Mesothelial cell of epicardium (in vitro differentiated cells): Measurements from ENCODE around the gene PARVA. TPM values are rescaled to one million over a fixed set of nuclear protein-coding genes. Genes with fewer than 3 reads are reported as not detected.
A peak's percentile ranks its signal among the peaks of the same experiment; 100 is the strongest.

Experiments used
- DNase-seq, 2 experiments: peaks; one replicate each; pipeline ENCODE4 v3.0.0; 2021; ENCODE audit warnings: low spot score in 2 of 2; ENCODE audit not compliant: unreplicated experiment in 2 of 2
- H3K27ac Mint-ChIP-seq: 2 replicates; pipeline ENCODE4 v1.8.0; 2021; ENCODE audit warnings: mixed read lengths
- H3K27me3 Mint-ChIP-seq: 2 replicates; pipeline ENCODE4 v1.8.0; 2021; ENCODE audit warnings: low read depth, mixed read lengths
- H3K36me3 Mint-ChIP-seq: 2 replicates; pipeline ENCODE4 v1.8.0; 2021; ENCODE audit warnings: mixed read lengths
- H3K4me1 Mint-ChIP-seq: 2 replicates; pipeline ENCODE4 v1.8.0; 2021; ENCODE audit warnings: mixed read lengths
- H3K4me3 Mint-ChIP-seq: 2 replicates; pipeline ENCODE4 v1.8.0; 2021; ENCODE audit warnings: mild to moderate bottlenecking, moderate library complexity, mixed read lengths
- H3K9me3 Mint-ChIP-seq: 2 replicates; pipeline ENCODE4 v1.8.0; 2021; ENCODE audit warnings: mixed read lengths
- total RNA-seq: library from RNA; stranded (reverse); gene quantifications from 3 replicates; pipeline ENCODE4 v1.2.1, GENCODE V29; 2021
- TF ChIP-seq, protein P1 (sequence below): fragments of 200-600 bp; sonication (generic); IDR thresholded peaks from one replicate; pipeline ENCODE4 v1.5.0; 2021; ENCODE audit warnings: antibody characterized with exemption; ENCODE audit not compliant: unreplicated experiment

Gene PARVA
- total RNA-seq, 1 donor from 2014 or later = 77.1 TPM

DNA sequence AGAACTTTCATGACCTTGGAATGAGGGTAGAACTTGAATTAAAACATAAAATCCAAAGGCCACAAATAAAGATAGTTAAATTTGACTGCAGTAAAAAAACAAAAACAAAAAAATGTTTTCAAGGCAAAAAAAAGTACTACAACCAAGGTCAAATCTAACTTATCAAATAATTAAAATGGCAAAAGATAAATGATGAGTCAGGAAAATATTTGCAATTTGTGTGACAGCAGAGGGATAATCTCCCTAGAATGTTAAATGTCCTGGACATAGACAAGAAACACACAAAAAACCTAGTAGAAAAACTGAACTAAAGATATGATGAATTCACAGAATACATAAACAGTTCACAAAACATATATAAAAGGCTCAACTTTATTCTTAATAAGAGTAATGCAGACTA, 186.6 kb downstream of the PARVA start:
- peaks cover 32% of the 10 kb centered on the region for H3K9me3 Mint-ChIP-seq
- H3K4me3 Mint-ChIP-seq = no peak overlapping the region
- H3K27me3 Mint-ChIP-seq = no peaks in the 10 kb centered on the region
- TF ChIP-seq, protein P1, sequence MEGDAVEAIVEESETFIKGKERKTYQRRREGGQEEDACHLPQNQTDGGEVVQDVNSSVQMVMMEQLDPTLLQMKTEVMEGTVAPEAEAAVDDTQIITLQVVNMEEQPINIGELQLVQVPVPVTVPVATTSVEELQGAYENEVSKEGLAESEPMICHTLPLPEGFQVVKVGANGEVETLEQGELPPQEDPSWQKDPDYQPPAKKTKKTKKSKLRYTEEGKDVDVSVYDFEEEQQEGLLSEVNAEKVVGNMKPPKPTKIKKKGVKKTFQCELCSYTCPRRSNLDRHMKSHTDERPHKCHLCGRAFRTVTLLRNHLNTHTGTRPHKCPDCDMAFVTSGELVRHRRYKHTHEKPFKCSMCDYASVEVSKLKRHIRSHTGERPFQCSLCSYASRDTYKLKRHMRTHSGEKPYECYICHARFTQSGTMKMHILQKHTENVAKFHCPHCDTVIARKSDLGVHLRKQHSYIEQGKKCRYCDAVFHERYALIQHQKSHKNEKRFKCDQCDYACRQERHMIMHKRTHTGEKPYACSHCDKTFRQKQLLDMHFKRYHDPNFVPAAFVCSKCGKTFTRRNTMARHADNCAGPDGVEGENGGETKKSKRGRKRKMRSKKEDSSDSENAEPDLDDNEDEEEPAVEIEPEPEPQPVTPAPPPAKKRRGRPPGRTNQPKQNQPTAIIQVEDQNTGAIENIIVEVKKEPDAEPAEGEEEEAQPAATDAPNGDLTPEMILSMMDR = no peak
- H3K27ac Mint-ChIP-seq = no peak overlapping the region
- H3K4me1 Mint-ChIP-seq = peaks cover 18% of the 10 kb centered on the region
- H3K36me3 Mint-ChIP-seq = peaks cover 8% of the 10 kb centered on the region
- DNase-seq = no peak

DNA sequence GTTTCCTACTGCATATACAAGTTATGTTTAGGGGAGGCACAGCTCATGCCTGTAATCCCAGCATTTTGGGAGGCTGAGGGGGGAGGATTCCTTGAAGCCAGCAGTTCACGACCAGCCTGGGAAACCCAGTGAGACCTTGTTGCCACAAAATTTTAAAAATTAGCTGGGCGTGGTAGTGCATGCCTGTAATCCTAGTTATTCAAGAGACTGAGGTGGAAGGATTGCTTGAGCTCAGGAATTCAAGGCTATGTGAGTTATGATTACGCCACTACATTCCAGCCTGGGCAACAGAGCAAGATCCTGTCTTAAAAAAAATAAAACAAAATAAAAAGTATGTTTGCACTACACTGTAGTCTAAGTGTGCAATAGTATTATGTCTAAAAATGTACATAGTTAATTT, 188.0 kb downstream of the PARVA start:
- Mint-ChIP-seq H3K36me3 (peaks cover 8% of the 10 kb centered on the region), H3K9me3 (peaks cover 22% of the 10 kb centered on the region), H3K27me3 (no peaks in the 10 kb centered on the region), H3K4me3 (no peak overlapping the region), H3K4me1 (peaks cover 14% of the 10 kb centered on the region), H3K27ac (no peak overlapping the region)
- TF ChIP-seq, protein P1 = no peak
- DNase-seq = no peak

DNA sequence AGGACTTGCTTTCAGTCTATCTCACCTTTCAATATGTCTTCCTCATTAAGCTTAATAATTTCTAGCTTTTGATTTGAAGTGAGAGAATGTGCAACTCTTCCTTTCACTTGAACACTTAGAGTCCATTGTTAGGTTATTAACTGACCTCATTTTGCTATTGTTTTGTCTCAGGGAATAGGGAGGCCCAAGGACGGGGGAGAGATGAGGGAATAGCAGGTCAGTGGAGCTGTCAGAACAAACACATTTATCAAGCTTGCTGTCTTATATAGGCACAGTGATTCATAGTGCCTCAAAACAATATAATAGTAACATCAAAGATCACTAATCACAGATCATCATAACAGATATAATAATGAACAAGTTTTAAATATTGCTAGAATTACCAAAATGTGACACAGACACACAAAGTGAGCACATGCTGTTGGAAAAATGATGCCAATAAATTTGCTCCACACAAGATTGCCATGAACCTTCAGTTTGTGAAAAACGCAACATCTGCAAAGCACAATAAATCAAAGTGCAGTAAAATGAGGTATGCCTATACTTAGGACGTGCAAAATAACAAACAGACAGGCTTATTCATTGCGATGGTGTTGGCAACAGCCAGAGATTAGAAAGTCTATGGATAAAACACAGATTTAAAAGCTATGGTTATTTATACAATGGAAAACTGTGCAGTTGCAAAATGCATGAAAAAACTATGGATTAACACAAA, 190.5 kb downstream of the PARVA start:
- H3K4me1 Mint-ChIP-seq = peaks cover 11% of the 10 kb centered on the region
- no peak overlapping the region for H3K4me3 Mint-ChIP-seq
- TF ChIP-seq, protein P1 = no peak
- H3K9me3 Mint-ChIP-seq = peaks cover 35% of the 10 kb centered on the region
- H3K27ac Mint-ChIP-seq = no peak overlapping the region
- no peaks in the 10 kb centered on the region for H3K27me3 Mint-ChIP-seq
- peaks cover 18% of the 10 kb centered on the region for H3K36me3 Mint-ChIP-seq
- DNase-seq = no peak

DNA sequence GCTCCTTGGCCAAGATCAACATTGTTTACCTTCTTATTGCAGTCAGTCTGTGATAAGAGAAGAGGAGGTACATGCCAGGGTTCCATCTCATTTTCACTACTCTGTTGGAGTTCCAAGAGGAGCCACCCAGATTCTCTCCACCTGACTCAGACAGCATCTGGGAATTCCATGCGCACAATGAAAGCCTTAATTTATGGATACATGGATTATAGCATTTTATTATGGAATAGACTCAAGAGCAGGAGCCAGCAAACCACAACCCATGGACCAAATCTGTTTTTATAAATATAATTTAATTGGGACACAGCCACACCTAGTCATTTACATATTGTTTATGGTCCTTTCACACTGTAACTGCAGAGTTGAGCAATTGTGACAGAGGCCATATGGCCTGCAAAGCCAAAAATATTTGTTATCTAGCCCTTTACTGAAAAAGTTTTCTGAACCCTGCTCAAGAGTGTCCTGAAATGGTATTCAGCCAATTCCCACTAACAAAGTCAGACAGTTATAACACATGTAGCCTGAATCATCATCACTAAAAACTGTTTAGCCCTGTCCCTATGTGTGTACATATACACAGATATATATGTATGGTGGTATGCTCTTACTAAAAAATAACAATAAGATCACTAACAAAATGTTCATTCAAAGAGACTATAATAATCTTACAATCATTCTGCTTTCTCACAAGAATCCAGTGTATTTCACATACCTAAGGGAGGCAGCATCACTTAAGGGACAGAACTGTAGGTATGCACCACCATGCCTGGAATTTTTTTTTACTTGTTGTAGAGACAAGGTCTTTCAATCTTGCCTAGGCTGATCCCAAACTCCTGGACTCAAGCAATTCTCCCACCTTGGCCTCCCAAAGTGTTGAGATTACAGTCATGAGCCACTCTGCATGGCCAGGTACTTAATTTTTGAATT, 192.4 kb downstream of the PARVA start:
- Mint-ChIP-seq H3K27ac (no peak overlapping the region), H3K36me3 (peaks cover 19% of the 10 kb centered on the region), H3K27me3 (no peaks in the 10 kb centered on the region), H3K4me1 (peaks cover 24% of the 10 kb centered on the region), H3K9me3 (peaks cover 38% of the 10 kb centered on the region), H3K4me3 (no peak overlapping the region)
- DNase-seq = no peak
- TF ChIP-seq, protein P1 = no peak

DNA sequence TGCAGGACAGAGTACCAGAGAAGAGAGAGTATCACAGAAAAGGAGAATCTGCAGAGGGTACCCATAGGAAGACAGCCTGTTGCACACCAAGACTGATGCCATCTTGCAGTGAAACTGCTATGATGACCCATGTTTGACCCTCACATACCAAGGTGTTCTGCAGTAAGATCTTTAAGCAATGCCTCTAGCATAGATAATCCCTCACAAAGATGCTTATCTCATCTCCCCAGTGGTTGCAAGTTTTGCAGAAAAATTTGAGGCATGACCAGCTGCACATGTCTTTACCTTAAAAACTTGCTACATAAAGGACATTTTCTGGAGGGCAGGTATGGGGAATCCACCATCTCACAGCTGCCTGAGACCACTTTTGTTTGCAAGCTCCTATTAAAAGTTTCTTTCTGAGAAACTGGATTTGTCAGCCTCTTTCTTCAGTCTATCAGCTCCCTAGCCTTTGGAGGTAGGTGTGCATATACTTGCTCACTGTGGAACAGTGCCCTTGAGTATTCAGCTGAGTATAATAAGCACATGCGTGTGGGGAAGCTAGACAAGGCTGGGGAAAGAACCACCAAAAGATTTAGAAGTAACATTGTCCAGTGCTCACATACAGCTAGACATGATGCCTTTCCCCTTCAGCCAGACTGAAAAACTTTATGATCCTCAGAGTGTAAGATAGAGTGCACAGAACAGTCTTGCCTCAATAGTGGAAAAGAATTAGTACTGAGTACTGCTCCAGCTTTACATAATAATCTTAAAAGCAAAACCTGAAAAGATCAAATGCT, 196.5 kb downstream of the PARVA start:
- Mint-ChIP-seq H3K4me1 (peaks cover 22% of the 10 kb centered on the region), H3K9me3 (peaks cover 39% of the 10 kb centered on the region), H3K27me3 (no peaks in the 10 kb centered on the region), H3K36me3 (peaks cover 22% of the 10 kb centered on the region), H3K4me3 (no peak overlapping the region), H3K27ac (peak overlapping the region; percentile 84)
- TF ChIP-seq, protein P1 = no peak
- no peak for DNase-seq
